Measurements from ENCODE around the gene OR6S1.

Gene OR6S1

GRCh38 chr14:20641591-20641990, at the start of gene OR6S1:
OR6S1 (minus strand) TSS chr14:20641691; CDS start chr14:20641691, 0 bp downstream.
- DNase-seq, result no peak

GRCh38 chr14:20690848-20691640, 49.6 kb upstream of the OR6S1 start:
- DNase-seq, result peak; percentile 91

- DNase-seq, result no peak
These were observed 46.8 kb upstream of the OR6S1 start, which contains the start of gene ANG for GRCh38 chr14:20688167-20688839. ANG (plus strand) TSS chr14:20688764; CDS start chr14:20693565, 4,801 bp downstream.

GRCh38 chr14:20687362-20688166, 46.1 kb upstream of the OR6S1 start:
- no peak for DNase-seq

GRCh38 chr14:20686386-20687143, 45.1 kb upstream of the OR6S1 start:
- no peak for DNase-seq

- peak; percentile 58 for DNase-seq
These were observed 43.4 kb upstream of the OR6S1 start for GRCh38 chr14:20684662-20685456.

GRCh38 chr14:20683891-20684661, 42.6 kb upstream of the OR6S1 start, which contains the start of gene RNASE4:
RNASE4 (plus strand) TSS chr14:20684560; CDS start chr14:20699372, 14,812 bp downstream.
- DNase-seq, result peak; percentile 71

- DNase-seq, result peak; percentile 92
These were observed 41.8 kb upstream of the OR6S1 start for GRCh38 chr14:20683125-20683890.

- peak; percentile 96 for DNase-seq
These were observed 41.1 kb upstream of the OR6S1 start for GRCh38 chr14:20682435-20683124.

GRCh38 chr14:20682127-20682434, 40.6 kb upstream of the OR6S1 start:
- no peak for DNase-seq

- DNase-seq, result peak; percentile 92
These were observed 40.0 kb upstream of the OR6S1 start for GRCh38 chr14:20681348-20682126.

- DNase-seq, result no peak
These were observed 39.4 kb upstream of the OR6S1 start for GRCh38 chr14:20680843-20681347.

GRCh38 chr14:20680363-20680762, 38.9 kb upstream of the OR6S1 start:
- no peak for DNase-seq

GRCh38 chr14:20679907-20680306, 38.4 kb upstream of the OR6S1 start:
- peak; percentile 17 for DNase-seq

GRCh38 chr14:20676072-20676471, 34.6 kb upstream of the OR6S1 start:
- DNase-seq, result no peak

GRCh38 chr14:20675669-20676068, 34.2 kb upstream of the OR6S1 start:
- DNase-seq, result no peak

GRCh38 chr14:20671597-20672283, 30.2 kb upstream of the OR6S1 start:
- no peak for DNase-seq

- DNase-seq, result no peak
These were observed 27.5 kb upstream of the OR6S1 start for GRCh38 chr14:20668969-20669368.

All from SHP77 treated with DMSO at 0.1 percent for 48 hours (cell line).